HEK293T (cell line): ENCODE results near the gene GPS1.

Source experiments
- CTCF ChIA-PET: fragments of 350-600 bp; formaldehyde crosslinking; extraction: SDS; loops from one replicate; lab custom pipeline; 2021; ENCODE audit warnings: antibody characterized with exemption, inconsistent platforms; lab: Yijun Ruan, JAX
- POLR2A ChIA-PET: fragments of 350-600 bp; formaldehyde crosslinking; extraction: SDS; loops from one replicate; lab custom pipeline; 2020; ENCODE audit warnings: antibody characterized with exemption, inconsistent platforms; lab: Yijun Ruan, JAX
- DNase-seq: peaks from one replicate; pipeline ENCODE4 v3.0.0; 2012; ENCODE audit warnings: mixed read lengths; ENCODE audit errors: extremely low spot score
- ARNT ChIP-seq: fragments of 450-650 bp; IDR thresholded peaks from 2 replicates; pipeline ENCODE4 v1.6.1; 2017; ENCODE audit warnings: mild to moderate bottlenecking
- BHLHE40 ChIP-seq: fragments of 450-650 bp; IDR thresholded peaks from 2 replicates; pipeline ENCODE4 v1.6.1; 2016; ENCODE audit warnings: mild to moderate bottlenecking, moderate library complexity, borderline replicate concordance
- CTBP1 ChIP-seq: fragments of 450-650 bp; IDR thresholded peaks from 2 replicates; pipeline ENCODE4 v1.6.1; 2016; ENCODE audit warnings: borderline replicate concordance
- ELF4 ChIP-seq: fragments of 450-650 bp; IDR thresholded peaks from 2 replicates; pipeline ENCODE4 v1.6.1; 2017; ENCODE audit warnings: antibody characterized with exemption
- FOXA1 ChIP-seq: fragments of 450-650 bp; IDR thresholded peaks from 2 replicates; pipeline ENCODE4 v1.6.1; 2016; ENCODE audit warnings: mild to moderate bottlenecking
- FOXK2 ChIP-seq: fragments of 450-650 bp; IDR thresholded peaks from 2 replicates; pipeline ENCODE4 v1.6.1; 2016; ENCODE audit warnings: mild to moderate bottlenecking
- FOXM1 ChIP-seq: fragments of 450-650 bp; IDR thresholded peaks from 2 replicates; pipeline ENCODE4 v1.6.1; 2017; ENCODE audit warnings: mild to moderate bottlenecking, borderline replicate concordance
- HDGF ChIP-seq: fragments of 450-650 bp; IDR thresholded peaks from 2 replicates; pipeline ENCODE4 v1.6.1; 2017; ENCODE audit warnings: antibody characterized with exemption, borderline replicate concordance
- L3MBTL2 ChIP-seq: fragments of 450-650 bp; conservative IDR thresholded peaks from 2 replicates; pipeline ENCODE4 v1.6.1; 2016; ENCODE audit warnings: mild to moderate bottlenecking
- LEF1 ChIP-seq: fragments of 450-650 bp; IDR thresholded peaks from 2 replicates; pipeline ENCODE4 v1.6.1; 2017; ENCODE audit warnings: mild to moderate bottlenecking, borderline replicate concordance
- NFRKB ChIP-seq: fragments of 450-650 bp; IDR thresholded peaks from 2 replicates; pipeline ENCODE4 v1.6.1; 2016; ENCODE audit warnings: mild to moderate bottlenecking, moderate library complexity
- PKNOX1 ChIP-seq: fragments of 450-650 bp; IDR thresholded peaks from 2 replicates; pipeline ENCODE4 v1.6.1; 2016
- SP1 ChIP-seq: fragments of 450-650 bp; IDR thresholded peaks from 2 replicates; pipeline ENCODE4 v1.6.1; 2017
- SUZ12 ChIP-seq: fragments of 450-650 bp; IDR thresholded peaks from 2 replicates; pipeline ENCODE4 v1.6.1; 2016; ENCODE audit warnings: mild to moderate bottlenecking
- TARDBP ChIP-seq: fragments of 450-650 bp; IDR thresholded peaks from 2 replicates; pipeline ENCODE4 v1.6.1; 2016
- ZNF384 ChIP-seq: fragments of 450-650 bp; IDR thresholded peaks from 2 replicates; pipeline ENCODE4 v1.6.1; 2016

GPS1 gene

GRCh38 chr17:82101767-82102679 is 50.3 kb downstream of the GPS1 start:
- no peak for DNase-seq
- ChIA-PET POLR2A (interaction anchor here (0.8 to 2.5 kb wide), 6 partner anchors 11 to 78 kb away, joined by 3 to 7 read pairs (median 4); partner anchors contain the start of genes LRRC45 and RAC3), CTCF (interaction anchor here (0.9 kb wide), 1 partner anchor 71 kb away, joined by 3 read pairs; no protein-coding TSS in a partner anchor)
- no peak for TF ChIP-seq SUZ12
- TF ChIP-seq ZNF384, result no peak
- no peak for TF ChIP-seq NFRKB
- TF ChIP-seq TARDBP, result no peak
- no peak for TF ChIP-seq FOXM1
- TF ChIP-seq BHLHE40, result no peak
- no peak for TF ChIP-seq SP1
- TF ChIP-seq FOXA1, result no peak
- TF ChIP-seq HDGF, result no peak
- no peak for TF ChIP-seq PKNOX1
- no peak for TF ChIP-seq LEF1
- no peak for TF ChIP-seq ELF4
- TF ChIP-seq FOXK2, result no peak
- no peak for TF ChIP-seq L3MBTL2
- TF ChIP-seq ARNT, result no peak
- TF ChIP-seq CTBP1, result no peak

- POLR2A ChIA-PET, result interaction anchor here (1.0 to 1.8 kb wide), 6 partner anchors 10 to 83 kb away, joined by 3 to 5 read pairs (median 4); partner anchors contain the start of gene RAC3
- no peak for TF ChIP-seq ELF4
- TF ChIP-seq ARNT, result no peak
- no peak for TF ChIP-seq HDGF
- no peak for TF ChIP-seq CTBP1
- TF ChIP-seq LEF1, result no peak
- no peak for TF ChIP-seq BHLHE40
- no peak for TF ChIP-seq PKNOX1
- no peak for TF ChIP-seq FOXK2
- no peak for TF ChIP-seq L3MBTL2
- no peak for TF ChIP-seq SUZ12
- no peak for TF ChIP-seq NFRKB
- TF ChIP-seq FOXA1, result no peak
- no peak for TF ChIP-seq FOXM1
- no peak for TF ChIP-seq SP1
- CTCF ChIA-PET, result interaction anchor here (0.6 to 1.3 kb wide), 3 partner anchors 66 to 231 kb away, joined by 3 to 4 read pairs (median 3); partner anchors contain the start of gene DCXR
- no peak for DNase-seq
These were observed 52.1 kb downstream of the GPS1 start for GRCh38 chr17:82103553-82104451.

GRCh38 chr17:82104797-82105416 is 53.2 kb downstream of the GPS1 start:
- CTCF ChIA-PET, result interaction anchor here (1.3 kb wide), 1 partner anchor 74 kb away, joined by 4 read pairs; no protein-coding TSS in a partner anchor

GRCh38 chr17:82105417-82105881 is 53.8 kb downstream of the GPS1 start:
- no peak for DNase-seq
- ChIA-PET POLR2A (interaction anchor here (1.1 to 1.7 kb wide), 4 partner anchors 8 to 85 kb away, joined by 3 to 11 read pairs (median 4); partner anchors contain the start of genes FASN and RAC3), CTCF (interaction anchor here (1.1 to 1.3 kb wide), 3 partner anchors 16 to 76 kb away, joined by 3 to 4 read pairs (median 4); no protein-coding TSS in a partner anchor)
- TF ChIP-seq HDGF (no peak), PKNOX1 (no peak), FOXK2 (no peak), NFRKB (no peak), L3MBTL2 (no peak), FOXM1 (no peak), TARDBP (no peak), FOXA1 (no peak), SP1 (no peak), ARNT (no peak), SUZ12 (no peak), LEF1 (no peak), CTBP1 (no peak)

More at GRCh38 chr17:82104797-82105416, 53.2 kb downstream of the GPS1 start:
- no peak for DNase-seq
- POLR2A ChIA-PET, result interaction anchor here (1.1 to 1.3 kb wide), 3 partner anchors 9 to 85 kb away, joined by 3 to 4 read pairs (median 3); partner anchors contain the start of gene RAC3
- TF ChIP-seq LEF1 (no peak), SP1 (no peak), BHLHE40 (no peak), FOXM1 (no peak), PKNOX1 (no peak)
